Stimulated activated naive CD8-positive, alpha-beta T cell treated with anti-CD3 and anti-CD28 coated beads, Interleukin-15, Interleukin-2, amounts not matched to agents 100 ng/mL and 50 ng/mL, for 24 hours (primary cell): ENCODE results near the gene LAMA1.
"Not testable (repeated sequence)": the region's sequence is repeated elsewhere in the genome, so short reads cannot be mapped to it uniquely, and the experiment has no call there.

ENCODE experiments used
- H3K27ac Mint-ChIP-seq: one replicate; pipeline ENCODE4 v1.8.0; 2021; ENCODE audit warnings: mild to moderate bottlenecking, mixed read lengths
- H3K27me3 Mint-ChIP-seq: one replicate; pipeline ENCODE4 v1.8.0; 2021; ENCODE audit warnings: mixed read lengths
- H3K36me3 Mint-ChIP-seq: one replicate; pipeline ENCODE4 v1.8.0; 2021; ENCODE audit warnings: low read depth, mixed read lengths
- H3K4me1 Mint-ChIP-seq: one replicate; pipeline ENCODE4 v1.8.0; 2021; ENCODE audit warnings: low read depth, mixed read lengths
- H3K4me3 Mint-ChIP-seq: one replicate; pipeline ENCODE4 v1.8.0; 2021; ENCODE audit warnings: mild to moderate bottlenecking, mixed read lengths
- H3K9me3 Mint-ChIP-seq: one replicate; pipeline ENCODE4 v1.8.0; 2021; ENCODE audit warnings: mixed read lengths

Gene LAMA1

DNA sequence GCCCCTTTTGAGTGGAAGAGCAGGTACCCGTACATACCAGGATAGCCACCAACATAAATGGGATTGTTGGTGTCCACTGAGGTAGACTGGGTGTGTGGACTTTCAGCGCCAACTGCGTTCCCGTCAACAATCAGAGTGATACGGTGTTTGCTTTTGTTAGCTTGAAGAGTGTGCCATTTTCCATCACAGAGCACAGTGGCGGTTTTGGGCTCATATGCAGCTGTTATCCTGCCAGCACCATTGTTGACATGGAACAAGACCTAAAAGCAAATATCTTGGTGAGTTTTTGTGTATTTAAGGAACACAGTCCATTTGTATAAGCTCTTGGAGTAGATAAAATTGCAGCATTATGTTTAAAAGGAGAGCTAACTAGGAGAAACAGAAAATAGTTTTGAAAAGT is 174.5 kb downstream of the LAMA1 start:
- H3K9me3 Mint-ChIP-seq, result peaks cover 4% of the 10 kb centered on the region
- H3K27ac Mint-ChIP-seq, result no peak overlapping the region
- H3K36me3 Mint-ChIP-seq, result no peaks in the 10 kb centered on the region
- no peaks in the 10 kb centered on the region for H3K27me3 Mint-ChIP-seq
- H3K4me1 Mint-ChIP-seq, result no peaks in the 10 kb centered on the region
- no peak overlapping the region for H3K4me3 Mint-ChIP-seq

DNA sequence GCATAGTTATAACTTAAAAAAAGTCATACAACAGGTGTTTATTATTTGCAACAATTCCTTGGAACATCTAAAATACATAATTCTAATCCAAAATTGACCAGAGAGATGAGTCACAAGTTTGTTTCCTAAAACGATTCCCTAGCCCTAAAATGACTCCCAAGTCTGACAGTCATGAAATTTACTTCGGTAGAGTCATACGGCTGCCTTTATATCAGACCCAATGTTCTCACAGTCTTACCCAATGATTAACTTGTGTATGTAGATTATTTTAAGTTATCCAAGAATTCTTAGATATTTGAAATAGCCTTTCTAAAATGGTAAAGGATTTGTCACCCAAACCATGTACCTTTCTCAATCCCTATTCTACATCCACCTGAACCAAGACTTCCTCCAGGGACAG is 174.9 kb downstream of the LAMA1 start:
- no peaks in the 10 kb centered on the region for H3K27me3 Mint-ChIP-seq
- no peak overlapping the region for H3K27ac Mint-ChIP-seq
- peaks cover 4% of the 10 kb centered on the region for H3K9me3 Mint-ChIP-seq
- no peaks in the 10 kb centered on the region for H3K36me3 Mint-ChIP-seq
- no peak overlapping the region for H3K4me3 Mint-ChIP-seq
- H3K4me1 Mint-ChIP-seq, result no peaks in the 10 kb centered on the region

DNA sequence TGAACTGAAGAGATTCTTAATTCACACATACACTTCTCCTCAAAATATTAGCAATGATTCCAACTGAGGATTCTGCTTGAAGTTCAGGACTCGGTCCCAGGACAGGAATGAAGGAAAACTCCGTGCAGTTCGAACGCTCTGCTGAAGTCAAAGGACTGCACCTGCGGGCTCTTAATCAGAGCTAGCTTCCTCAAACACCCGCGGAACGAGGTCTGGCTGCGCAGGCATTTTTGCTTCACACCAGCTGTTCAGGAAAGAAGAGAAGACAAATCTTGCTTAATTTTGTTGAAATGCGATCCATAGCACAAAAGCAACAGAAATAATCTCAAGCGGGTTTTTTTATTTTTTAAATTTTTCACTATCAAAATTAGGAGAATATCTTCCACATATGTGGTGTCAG is 175.6 kb downstream of the LAMA1 start:
- Mint-ChIP-seq H3K36me3 (no peaks in the 10 kb centered on the region), H3K27me3 (peaks cover 2% of the 10 kb centered on the region), H3K27ac (no peak overlapping the region), H3K9me3 (peaks cover 4% of the 10 kb centered on the region), H3K4me3 (no peak overlapping the region), H3K4me1 (no peaks in the 10 kb centered on the region)

DNA sequence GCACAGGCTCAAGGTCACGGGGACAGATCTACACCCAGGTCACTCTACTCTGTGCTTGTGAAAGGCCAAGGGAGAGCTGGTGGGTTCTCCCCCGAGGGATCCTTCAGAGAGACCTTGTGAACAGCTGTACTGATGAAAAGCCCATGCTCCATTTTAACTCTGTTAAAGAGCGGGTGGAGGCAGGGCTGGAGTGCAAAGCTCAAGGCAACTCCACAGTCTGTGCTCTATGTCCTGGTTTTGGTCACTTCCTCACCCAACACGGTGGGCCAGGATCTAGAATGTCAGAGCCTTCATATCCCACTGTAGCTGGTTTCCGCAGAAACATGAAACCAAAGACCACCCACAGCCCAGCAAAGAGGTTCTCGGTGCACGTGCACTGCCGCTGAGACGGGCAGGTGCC is 177.1 kb downstream of the LAMA1 start:
- Mint-ChIP-seq H3K36me3 (no peaks in the 10 kb centered on the region), H3K9me3 (peaks cover 4% of the 10 kb centered on the region), H3K4me3 (no peak overlapping the region), H3K4me1 (no peaks in the 10 kb centered on the region), H3K27ac (no peak overlapping the region), H3K27me3 (peaks cover 9% of the 10 kb centered on the region)

DNA sequence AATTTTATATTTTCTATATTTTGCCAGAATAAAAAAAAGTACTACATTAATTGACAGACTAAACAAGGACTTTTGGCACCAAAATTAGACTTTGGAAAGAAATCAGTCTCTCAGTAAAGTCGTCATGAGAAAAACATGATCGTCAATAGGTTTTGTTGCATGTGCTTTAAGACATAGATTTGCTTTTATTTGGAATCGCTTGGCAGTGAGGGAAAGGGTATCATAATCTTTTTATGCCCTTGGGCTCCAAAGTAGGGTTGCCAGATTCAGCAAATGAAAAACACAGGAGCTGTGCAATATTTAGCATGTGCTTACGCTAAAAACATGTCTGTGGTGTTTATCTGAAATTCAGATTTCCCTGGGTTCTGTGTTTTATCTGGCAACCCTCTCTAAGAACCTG is 177.6 kb downstream of the LAMA1 start:
- Mint-ChIP-seq H3K4me1 (no peaks in the 10 kb centered on the region), H3K9me3 (peaks cover 4% of the 10 kb centered on the region), H3K4me3 (no peak overlapping the region), H3K27ac (no peak overlapping the region), H3K27me3 (peaks cover 9% of the 10 kb centered on the region), H3K36me3 (no peaks in the 10 kb centered on the region)

DNA sequence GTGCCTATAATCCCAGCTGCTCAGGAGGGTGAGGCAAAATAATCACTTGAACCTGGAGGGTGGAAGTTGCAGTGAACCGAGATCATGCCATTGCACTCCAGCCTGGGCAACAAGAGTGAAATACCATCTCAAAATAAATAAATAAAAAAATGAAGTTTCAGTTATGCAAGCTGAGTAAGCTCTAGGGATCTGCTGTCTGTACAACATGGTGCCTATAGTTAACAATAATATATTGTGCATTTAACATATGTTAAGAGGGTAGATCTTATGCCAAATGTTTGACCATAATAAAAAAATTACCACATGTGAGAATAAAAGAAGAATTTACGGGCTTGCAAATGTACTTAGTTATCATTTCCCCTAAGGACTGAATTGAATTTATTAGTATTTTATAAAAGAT is 179.2 kb downstream of the LAMA1 start:
- not testable (repeated sequence) for H3K27me3 Mint-ChIP-seq, H3K27ac Mint-ChIP-seq, H3K4me1 Mint-ChIP-seq, H3K9me3 Mint-ChIP-seq, H3K4me3 Mint-ChIP-seq, H3K36me3 Mint-ChIP-seq

DNA sequence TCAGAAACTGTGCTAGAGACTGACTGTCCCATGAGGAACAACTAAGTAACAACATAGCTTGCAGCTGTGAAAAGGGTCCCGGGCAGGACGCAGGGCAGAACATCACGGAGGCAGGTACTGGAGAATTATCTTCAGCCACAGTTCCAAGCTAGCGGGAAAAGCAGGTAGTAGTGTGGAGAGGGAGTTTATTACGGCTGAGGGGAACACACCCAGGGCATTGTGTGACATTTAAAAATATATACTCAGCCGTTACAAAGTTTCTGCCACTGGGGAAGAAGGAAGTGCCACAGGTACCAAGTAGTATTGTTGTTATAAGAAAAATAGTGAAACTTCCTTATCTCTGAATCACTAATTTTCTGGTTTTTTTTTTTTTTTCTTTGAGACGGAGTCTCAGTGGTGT is 179.6 kb downstream of the LAMA1 start:
- H3K9me3 Mint-ChIP-seq, result no peaks in the 10 kb centered on the region
- H3K27me3 Mint-ChIP-seq, result peaks cover 9% of the 10 kb centered on the region
- no peak overlapping the region for H3K27ac Mint-ChIP-seq
- no peak overlapping the region for H3K4me3 Mint-ChIP-seq
- H3K4me1 Mint-ChIP-seq, result no peaks in the 10 kb centered on the region
- H3K36me3 Mint-ChIP-seq, result no peaks in the 10 kb centered on the region

DNA sequence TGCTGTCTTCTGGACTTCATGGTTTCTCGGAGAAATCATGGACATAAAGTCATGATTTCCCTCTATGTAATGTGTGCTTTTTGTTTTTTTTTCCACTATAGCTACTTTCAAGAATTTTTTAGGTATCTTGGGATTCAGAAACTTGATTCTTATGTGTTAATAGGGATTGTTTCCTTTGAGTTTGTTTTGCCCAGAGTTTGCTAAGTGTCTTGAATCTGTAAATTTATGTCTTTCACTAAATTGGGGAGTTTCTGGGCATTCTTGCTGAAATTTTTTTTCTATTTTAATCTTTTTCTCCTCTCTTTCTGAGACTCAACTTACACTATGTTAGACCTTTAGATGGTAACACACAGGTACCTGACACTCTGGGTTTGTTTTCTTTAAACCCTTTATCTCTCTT is 182.7 kb downstream of the LAMA1 start:
- no peaks in the 10 kb centered on the region for H3K36me3 Mint-ChIP-seq
- H3K9me3 Mint-ChIP-seq, result no peaks in the 10 kb centered on the region
- peaks cover 9% of the 10 kb centered on the region for H3K27me3 Mint-ChIP-seq
- H3K4me1 Mint-ChIP-seq, result no peaks in the 10 kb centered on the region
- no peak overlapping the region for H3K4me3 Mint-ChIP-seq
- no peak overlapping the region for H3K27ac Mint-ChIP-seq

DNA sequence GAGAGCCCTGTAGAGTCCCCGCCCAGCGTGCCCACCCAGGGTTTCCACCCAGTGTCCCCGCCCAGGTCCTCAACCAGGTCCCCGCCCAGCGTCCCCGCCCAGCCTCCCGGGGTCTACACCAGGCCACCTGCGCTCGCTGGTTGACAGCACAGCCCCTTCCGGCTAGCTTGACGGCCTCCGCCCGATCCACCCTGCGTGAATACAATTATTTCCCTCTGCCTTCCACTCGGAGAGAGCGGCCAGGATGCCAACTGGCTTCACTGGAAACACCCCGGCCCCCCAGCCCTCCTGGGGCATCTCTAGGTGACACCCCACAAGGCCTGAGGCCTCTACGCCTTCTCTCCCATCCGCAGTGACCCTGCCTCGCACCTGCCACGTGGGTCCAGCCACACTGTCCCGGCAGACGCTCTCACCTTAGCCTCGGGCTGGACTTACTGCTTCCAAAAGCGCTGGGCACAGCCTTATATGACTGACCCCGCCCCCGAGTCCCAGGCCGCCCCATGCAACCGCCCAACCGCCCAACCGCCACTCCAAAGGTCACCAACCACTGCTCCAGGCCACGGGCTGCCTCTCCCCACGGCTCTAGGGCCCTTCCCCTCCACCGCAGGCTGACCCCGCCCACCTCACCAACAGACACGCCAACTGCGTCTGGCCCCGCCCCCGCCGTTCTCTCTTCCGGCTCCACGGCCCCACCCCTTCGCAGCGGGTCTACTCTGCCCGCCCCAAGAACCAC is 188.1 kb downstream of the LAMA1 start:
- no peak overlapping the region for H3K4me3 Mint-ChIP-seq
- H3K9me3 Mint-ChIP-seq, result peaks cover 4% of the 10 kb centered on the region
- H3K4me1 Mint-ChIP-seq, result no peaks in the 10 kb centered on the region
- no peaks in the 10 kb centered on the region for H3K27me3 Mint-ChIP-seq
- no peak overlapping the region for H3K27ac Mint-ChIP-seq
- no peaks in the 10 kb centered on the region for H3K36me3 Mint-ChIP-seq

DNA sequence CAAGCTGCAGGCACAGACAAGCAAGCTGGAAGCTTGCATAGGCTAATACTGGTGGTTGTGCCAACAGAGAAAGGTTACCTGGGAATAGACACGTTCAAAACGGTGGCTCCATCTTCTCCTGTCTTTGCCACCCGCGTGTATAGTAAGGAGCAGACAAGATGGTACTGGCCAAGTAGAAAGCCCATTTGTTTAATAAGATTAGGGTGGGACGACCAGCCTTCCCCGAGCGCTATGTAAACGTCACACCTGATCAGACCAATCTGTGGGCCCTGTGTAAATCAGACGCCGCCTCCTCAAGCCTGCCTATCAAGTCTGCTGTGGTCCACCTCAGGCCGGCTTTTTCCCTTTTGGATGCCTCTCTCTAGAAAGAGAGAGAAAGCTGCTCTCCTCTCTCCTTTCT is 189.2 kb downstream of the LAMA1 start:
- H3K27ac Mint-ChIP-seq, result no peak overlapping the region
- H3K4me1 Mint-ChIP-seq, result no peaks in the 10 kb centered on the region
- no peaks in the 10 kb centered on the region for H3K36me3 Mint-ChIP-seq
- peaks cover 4% of the 10 kb centered on the region for H3K9me3 Mint-ChIP-seq
- no peak overlapping the region for H3K4me3 Mint-ChIP-seq
- no peaks in the 10 kb centered on the region for H3K27me3 Mint-ChIP-seq

DNA sequence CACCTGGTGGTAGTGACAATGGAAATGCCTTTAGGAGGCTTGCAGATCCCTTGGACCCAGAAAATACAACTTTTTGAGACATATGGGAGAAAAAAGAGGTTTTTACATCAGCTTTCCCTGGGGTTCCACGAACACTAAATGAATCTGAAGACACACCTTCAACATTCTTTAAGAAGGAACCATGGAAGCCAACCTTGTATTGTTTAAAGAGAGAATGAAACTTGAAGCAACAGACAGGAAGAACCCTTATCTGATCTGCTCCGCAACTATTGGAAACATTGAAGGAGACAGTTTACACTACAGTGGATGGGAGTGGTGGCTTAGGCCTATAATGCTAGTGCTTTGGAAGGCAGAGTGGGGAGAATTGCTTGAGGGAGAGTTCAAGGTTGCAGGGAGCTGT is 190.4 kb downstream of the LAMA1 start:
- Mint-ChIP-seq H3K36me3 (no peaks in the 10 kb centered on the region), H3K4me3 (no peak overlapping the region), H3K27me3 (no peaks in the 10 kb centered on the region), H3K27ac (no peak overlapping the region), H3K9me3 (peaks cover 4% of the 10 kb centered on the region), H3K4me1 (no peaks in the 10 kb centered on the region)

DNA sequence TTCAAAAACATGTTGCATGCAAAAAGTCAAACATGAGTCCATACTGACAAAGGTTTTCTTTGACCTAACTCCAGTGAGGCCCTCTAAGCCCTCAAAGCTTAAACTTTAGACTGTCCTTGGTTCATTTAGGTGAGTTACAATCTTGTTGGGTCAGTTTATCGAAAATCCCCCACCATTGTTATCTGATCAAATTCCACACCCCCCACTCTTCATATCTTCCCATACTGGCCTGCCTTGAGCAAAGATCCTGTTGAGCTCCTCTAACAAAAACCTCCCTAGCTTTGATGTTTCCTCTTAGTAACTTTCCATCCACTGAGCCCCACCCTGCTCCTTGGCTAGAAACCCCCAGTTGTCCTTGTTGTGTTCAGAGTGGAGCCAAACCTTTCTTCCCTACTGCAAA is 194.4 kb downstream of the LAMA1 start:
- Mint-ChIP-seq H3K27ac (no peak overlapping the region), H3K36me3 (peaks cover 4% of the 10 kb centered on the region), H3K9me3 (peaks cover 9% of the 10 kb centered on the region), H3K27me3 (peaks cover 16% of the 10 kb centered on the region), H3K4me1 (peaks cover 4% of the 10 kb centered on the region), H3K4me3 (no peak overlapping the region)

DNA sequence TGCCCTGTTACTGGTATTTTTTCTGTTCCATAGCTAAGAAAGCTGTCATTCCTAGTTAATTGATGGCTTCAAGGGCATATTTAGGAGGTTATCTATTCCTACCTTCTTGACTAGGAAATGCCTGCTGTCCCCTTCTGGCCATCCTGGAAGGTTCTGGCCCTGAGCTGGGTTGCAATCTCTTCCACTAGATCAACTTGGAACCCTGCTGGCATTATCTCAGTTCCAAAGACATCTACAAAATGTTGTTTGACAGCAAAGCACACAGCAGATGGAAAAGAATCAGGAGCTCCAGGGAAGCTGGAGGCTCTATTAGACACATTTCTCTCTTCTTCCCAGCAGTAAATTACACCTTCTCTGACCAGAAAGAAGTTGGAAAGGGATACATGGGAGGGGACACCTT is 196.0 kb downstream of the LAMA1 start:
- Mint-ChIP-seq H3K27ac (no peak overlapping the region), H3K4me1 (peaks cover 4% of the 10 kb centered on the region), H3K27me3 (peaks cover 16% of the 10 kb centered on the region), H3K36me3 (peaks cover 4% of the 10 kb centered on the region), H3K9me3 (peaks cover 9% of the 10 kb centered on the region), H3K4me3 (no peak overlapping the region)

DNA sequence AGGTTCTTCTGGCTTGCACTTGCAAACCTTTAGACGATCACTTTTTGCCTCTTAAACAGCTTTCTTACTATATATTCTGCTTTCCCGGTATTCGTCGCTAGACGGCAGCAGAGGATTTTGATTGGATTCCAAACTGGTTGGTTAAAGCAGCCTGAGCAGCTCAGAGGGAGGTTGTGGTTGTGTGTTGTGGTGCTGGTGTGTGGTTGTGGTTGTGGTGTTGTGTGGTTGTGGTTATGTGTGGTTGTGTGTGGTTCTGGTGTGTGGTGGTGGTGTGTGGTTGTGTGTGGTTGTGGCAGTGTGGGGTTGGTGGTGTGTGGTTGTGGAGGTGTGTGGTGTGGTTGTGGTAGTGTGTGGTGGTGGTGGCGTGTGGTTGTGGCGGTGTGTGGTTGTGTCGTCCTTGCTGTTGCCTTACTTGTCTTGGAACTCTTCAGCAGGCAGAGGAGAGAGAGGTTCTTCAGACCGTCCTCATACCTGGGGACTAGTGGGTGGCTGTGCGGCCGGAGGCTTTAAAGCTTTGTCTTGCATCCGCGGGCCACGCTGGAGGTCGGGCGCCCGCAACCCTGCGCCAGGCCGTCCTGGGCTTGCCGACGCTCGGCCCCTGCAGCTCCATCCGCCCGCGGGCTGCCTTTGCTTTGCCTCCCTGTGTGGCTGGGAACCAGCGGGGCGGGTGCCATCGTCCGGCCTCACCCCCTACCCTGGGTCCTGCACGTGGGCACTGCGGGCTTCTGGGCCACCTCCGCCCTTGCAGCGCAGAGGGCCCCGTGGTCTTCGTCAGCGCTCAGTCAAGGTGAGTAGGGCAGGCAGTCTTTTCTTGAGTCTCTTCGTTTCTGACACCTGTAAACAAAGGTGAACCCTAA is 197.3 kb downstream of the LAMA1 start:
- peaks cover 4% of the 10 kb centered on the region for H3K4me1 Mint-ChIP-seq
- H3K27me3 Mint-ChIP-seq, result peaks cover 16% of the 10 kb centered on the region
- H3K9me3 Mint-ChIP-seq, result peaks cover 9% of the 10 kb centered on the region
- peak overlapping the region; percentile 85 for H3K27ac Mint-ChIP-seq
- H3K4me3 Mint-ChIP-seq, result peak overlapping the region; percentile 62
- peaks cover 4% of the 10 kb centered on the region for H3K36me3 Mint-ChIP-seq

DNA sequence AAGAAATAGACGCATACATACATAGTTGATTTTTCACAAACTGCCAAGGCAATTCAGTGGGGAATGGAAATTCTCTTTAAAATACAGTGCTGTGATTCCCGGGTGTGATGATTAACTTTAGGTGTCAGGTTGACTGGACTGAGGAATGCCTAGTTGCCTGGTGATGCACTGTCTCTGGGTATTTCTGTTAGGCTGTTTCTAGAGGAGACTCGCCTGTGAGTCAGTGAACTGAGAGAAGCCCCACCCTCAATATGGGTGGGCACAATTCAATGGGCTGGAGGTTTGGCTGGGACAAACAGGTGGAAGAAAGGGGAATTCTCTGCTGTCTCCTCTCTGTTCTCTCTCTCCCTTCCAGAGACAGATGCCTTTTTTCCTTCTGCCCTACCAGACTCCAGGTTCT is 200.5 kb downstream of the LAMA1 start:
- no peak overlapping the region for H3K27ac Mint-ChIP-seq
- peaks cover 4% of the 10 kb centered on the region for H3K36me3 Mint-ChIP-seq
- H3K9me3 Mint-ChIP-seq, result peaks cover 9% of the 10 kb centered on the region
- H3K4me1 Mint-ChIP-seq, result peaks cover 4% of the 10 kb centered on the region
- H3K27me3 Mint-ChIP-seq, result peaks cover 16% of the 10 kb centered on the region
- no peak overlapping the region for H3K4me3 Mint-ChIP-seq
